ENCODE data around the gene ZSWIM1. TPM values are rescaled to one million over a fixed set of nuclear protein-coding genes. Genes with fewer than 3 reads are reported as not detected.
A peak's percentile ranks its signal among the peaks of the same experiment; 100 is the strongest.

Gene ZSWIM1
- total and polyA plus RNA-seq, 2 of the 13 experiments (the other 11 are each of a cell fraction or from before 2014, with no cell fraction given) = 9.5 to 11.7 TPM

DNA sequence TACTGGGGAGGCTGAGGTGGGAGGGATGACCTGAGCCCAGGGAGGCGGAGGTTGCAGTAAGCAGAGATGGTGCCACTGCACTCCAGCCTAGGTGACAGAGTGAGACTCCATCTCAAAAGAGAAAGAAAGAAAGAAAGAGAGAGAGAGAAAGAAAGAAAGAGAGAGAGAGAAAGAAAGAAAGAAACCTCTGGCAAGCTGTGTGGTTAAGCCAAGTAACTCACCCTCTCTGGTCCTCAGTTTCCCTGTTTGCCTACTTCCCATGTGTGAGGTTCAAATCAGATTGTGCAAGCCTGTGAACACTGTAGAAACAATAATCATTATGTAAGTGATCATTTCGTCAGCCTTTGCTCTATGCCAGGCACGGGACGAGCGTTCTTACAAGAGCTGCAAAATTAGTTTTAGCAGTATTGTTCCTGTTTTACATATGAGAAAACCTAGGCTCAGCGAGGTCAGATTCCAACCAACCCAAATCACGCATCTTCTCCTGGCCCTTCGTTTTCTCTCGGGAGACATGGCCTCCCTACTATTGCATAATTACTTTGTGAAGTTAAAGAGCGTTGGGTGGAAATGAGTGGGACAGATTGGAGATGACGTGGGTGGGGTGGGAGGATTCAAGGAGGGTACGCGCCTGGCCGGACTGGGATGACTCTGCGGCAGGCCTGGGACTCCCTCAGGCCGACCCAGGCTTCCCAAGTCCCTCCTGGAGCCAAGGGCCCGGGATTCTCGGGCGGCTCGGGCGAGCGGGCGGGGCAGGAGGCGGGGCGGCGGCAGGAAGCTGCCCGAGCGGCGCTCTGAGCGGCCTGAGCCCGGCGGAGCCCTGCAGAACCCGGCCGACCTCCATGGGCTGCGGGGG is 47.8 kb upstream of the ZSWIM1 start, which contains the start of gene SNX21 (continued):
- TF ChIP-seq, protein P1, sequence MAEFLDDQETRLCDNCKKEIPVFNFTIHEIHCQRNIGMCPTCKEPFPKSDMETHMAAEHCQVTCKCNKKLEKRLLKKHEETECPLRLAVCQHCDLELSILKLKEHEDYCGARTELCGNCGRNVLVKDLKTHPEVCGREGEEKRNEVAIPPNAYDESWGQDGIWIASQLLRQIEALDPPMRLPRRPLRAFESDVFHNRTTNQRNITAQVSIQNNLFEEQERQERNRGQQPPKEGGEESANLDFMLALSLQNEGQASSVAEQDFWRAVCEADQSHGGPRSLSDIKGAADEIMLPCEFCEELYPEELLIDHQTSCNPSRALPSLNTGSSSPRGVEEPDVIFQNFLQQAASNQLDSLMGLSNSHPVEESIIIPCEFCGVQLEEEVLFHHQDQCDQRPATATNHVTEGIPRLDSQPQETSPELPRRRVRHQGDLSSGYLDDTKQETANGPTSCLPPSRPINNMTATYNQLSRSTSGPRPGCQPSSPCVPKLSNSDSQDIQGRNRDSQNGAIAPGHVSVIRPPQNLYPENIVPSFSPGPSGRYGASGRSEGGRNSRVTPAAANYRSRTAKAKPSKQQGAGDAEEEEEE (CRISPR knock-in tag; IDR thresholded peaks at IDR 0.05; ENCODE audit: borderline replicate concordance) = no peak
- TF ChIP-seq, protein P2, sequence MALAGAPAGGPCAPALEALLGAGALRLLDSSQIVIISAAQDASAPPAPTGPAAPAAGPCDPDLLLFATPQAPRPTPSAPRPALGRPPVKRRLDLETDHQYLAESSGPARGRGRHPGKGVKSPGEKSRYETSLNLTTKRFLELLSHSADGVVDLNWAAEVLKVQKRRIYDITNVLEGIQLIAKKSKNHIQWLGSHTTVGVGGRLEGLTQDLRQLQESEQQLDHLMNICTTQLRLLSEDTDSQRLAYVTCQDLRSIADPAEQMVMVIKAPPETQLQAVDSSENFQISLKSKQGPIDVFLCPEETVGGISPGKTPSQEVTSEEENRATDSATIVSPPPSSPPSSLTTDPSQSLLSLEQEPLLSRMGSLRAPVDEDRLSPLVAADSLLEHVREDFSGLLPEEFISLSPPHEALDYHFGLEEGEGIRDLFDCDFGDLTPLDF (CRISPR knock-in tag; IDR thresholded peaks at IDR 0.05) = 0 out of 2 replicates have a peak, but pooled peaks have one; percentile 52
- TF ChIP-seq KAT2B (IDR thresholded peaks at IDR 0.05; ENCODE audit: borderline replicate concordance, low read depth, low read length) = no peak
- peak; percentile 67 for TF ChIP-seq ZNF317 (CRISPR knock-in tag; IDR thresholded peaks at IDR 0.05)
- no peak; the same call in 1 of the 2 replicates for TF ChIP-seq HOXA9 (CRISPR knock-in tag; IDR thresholded peaks at IDR 0.05; ENCODE audit: borderline replicate concordance)
- TF ChIP-seq ZNF510 (CRISPR knock-in tag; IDR thresholded peaks at IDR 0.05; ENCODE audit: low read depth) = peak; percentile 79; the same call in 1 of the 2 replicates
- no peak for TF ChIP-seq ZNF550 (CRISPR knock-in tag; IDR thresholded peaks at IDR 0.05; ENCODE audit: borderline replicate concordance)
- TF ChIP-seq BRD4 (CRISPR knock-in tag; IDR thresholded peaks at IDR 0.05) = no peak; the same call in 1 of the 2 replicates
- peak; percentile 96 for TF ChIP-seq DNMT3B (CRISPR knock-in tag; conservative IDR thresholded peaks at IDR 0.05)
- no peak; the same call in none of the 2 replicates for TF ChIP-seq ZNF891 (CRISPR knock-in tag; IDR thresholded peaks at IDR 0.05)
- TF ChIP-seq TP53 (CRISPR knock-in tag; conservative IDR thresholded peaks at IDR 0.05) = no peak; the same call in 1 of the 2 replicates
- TF ChIP-seq ZNF124 (CRISPR knock-in tag; IDR thresholded peaks at IDR 0.05) = no peak
- TF ChIP-seq PHB2 (IDR thresholded peaks at IDR 0.05; ENCODE audit: partially characterized antibody) = no peak
- peak; percentile 30; the same call in 1 of the 2 replicates for TF ChIP-seq SIX4 (CRISPR knock-in tag; IDR thresholded peaks at IDR 0.05)
- no peak for TF ChIP-seq SYNCRIP (IDR thresholded peaks at IDR 0.05; ENCODE audit: insufficient read depth, low read depth, low read length)
- no peak for TF ChIP-seq ZBTB46 (CRISPR knock-in tag; IDR thresholded peaks at IDR 0.05; ENCODE audit: borderline replicate concordance)
- TF ChIP-seq NR2F6 (IDR thresholded peaks at IDR 0.05) = peak; percentile 12; the same call in 1 of the 2 replicates
- no peak for TF ChIP-seq NR2F6 (CRISPR knock-in tag; IDR thresholded peaks at IDR 0.05)
- no peak for TF ChIP-seq ATAD3A (CRISPR knock-in tag; IDR thresholded peaks at IDR 0.05)
- TF ChIP-seq LCORL (IDR thresholded peaks at IDR 0.05) = peak; percentile 71
- peak; percentile 84 for TF ChIP-seq LCORL (CRISPR knock-in tag; IDR thresholded peaks at IDR 0.05)
- no peak for TF ChIP-seq FOXA1 (IDR thresholded peaks at IDR 0.05)
- no peak for TF ChIP-seq FOXA1 (CRISPR knock-in tag; IDR thresholded peaks at IDR 0.05)
- TF ChIP-seq THAP11 (CRISPR knock-in tag; IDR thresholded peaks at IDR 0.05) = peak; percentile 55
- TF ChIP-seq MTF2 (CRISPR knock-in tag; IDR thresholded peaks at IDR 0.05; ENCODE audit: borderline replicate concordance) = no peak
